Tibial artery (tissue), 4 donors: ENCODE results near the gene CLCN1.
"Not testable (repeated sequence)": the region's sequence is repeated elsewhere in the genome, so short reads cannot be mapped to it uniquely, and the experiment has no call there.

Experiments
- DNase-seq, 2 donors: peaks; one replicate each; pipeline ENCODE4 v3.0.0-alpha.2; 2019
- H3K27ac ChIP-seq, 2 donors: fragments of 200-600 bp; sonication (generic) in 1 of 2; 1 replicate in 1 of 2; 2 replicates in 1 of 2; pipeline ENCODE4 v1.5.1; 2018 to 2019; ENCODE audit warnings: mild to moderate bottlenecking in 1 of 2
- H3K27me3 ChIP-seq, 2 donors: fragments of 200-600 bp; sonication (generic) in 1 of 2; one replicate each; pipeline versions ENCODE4 v1.5.1 to v1.6.0; 2016 to 2019
- H3K36me3 ChIP-seq, 3 donors: fragments of 200-600 bp; sonication (generic) in 2 of 3; one replicate each; pipeline ENCODE4 v1.5.1; 2016 to 2019; ENCODE audit warnings: mild to moderate bottlenecking in 2 of 3
- H3K4me1 ChIP-seq, 4 donors: fragments of 200-600 bp; sonication (generic) in 2 of 4; 1 replicate in 3 of 4; 2 replicates in 1 of 4; pipeline ENCODE4 v1.5.1; 2016 to 2019
- H3K4me3 ChIP-seq, 2 donors: fragments of 200-600 bp; sonication (generic) in 1 of 2; 1 replicate in 1 of 2; 2 replicates in 1 of 2; pipeline ENCODE4 v1.5.1; 2018 to 2019; ENCODE audit warnings: mild to moderate bottlenecking in 2 of 2
- H3K9me3 ChIP-seq, 3 donors: fragments of 200-600 bp; sonication (generic) in 1 of 3; one replicate each; pipeline ENCODE4 v1.5.1; 2016 to 2019
- intact Hi-C: fragments of 100-400 bp; cut with DNase I; formaldehyde crosslinking; loops from one replicate; pipeline ENCODE4 v1.15.0; 2023; ENCODE audit warnings: low total_unique reads
- TF ChIP-seq, protein P1 (sequence below), 2 experiments: fragments of 200-600 bp in 1 of 2; fragments of 450-650 bp in 1 of 2; IDR thresholded peaks; one replicate each; pipeline ENCODE4 v1.5.1; 2017 to 2019; ENCODE audit warnings: antibody characterized with exemption in 2 of 2, mild to moderate bottlenecking in 1 of 2, moderate library complexity in 1 of 2

Gene CLCN1

GRCh38 chr7:143389316-143390103, 73.6 kb downstream of the CLCN1 start:
- peaks cover 5 to 96% (median 86%) of the 10 kb centered on the region in 4 donors for H3K4me1 ChIP-seq
- DNase-seq, result peak in 1 of 2 donors; percentile 63
- H3K27me3 ChIP-seq, result no peaks in the 10 kb centered on the region
- no peak overlapping the region for H3K4me3 ChIP-seq
- H3K9me3 ChIP-seq, result no peaks in the 10 kb centered on the region
- intact Hi-C loops, result no loop called here
- TF ChIP-seq, protein P1, sequence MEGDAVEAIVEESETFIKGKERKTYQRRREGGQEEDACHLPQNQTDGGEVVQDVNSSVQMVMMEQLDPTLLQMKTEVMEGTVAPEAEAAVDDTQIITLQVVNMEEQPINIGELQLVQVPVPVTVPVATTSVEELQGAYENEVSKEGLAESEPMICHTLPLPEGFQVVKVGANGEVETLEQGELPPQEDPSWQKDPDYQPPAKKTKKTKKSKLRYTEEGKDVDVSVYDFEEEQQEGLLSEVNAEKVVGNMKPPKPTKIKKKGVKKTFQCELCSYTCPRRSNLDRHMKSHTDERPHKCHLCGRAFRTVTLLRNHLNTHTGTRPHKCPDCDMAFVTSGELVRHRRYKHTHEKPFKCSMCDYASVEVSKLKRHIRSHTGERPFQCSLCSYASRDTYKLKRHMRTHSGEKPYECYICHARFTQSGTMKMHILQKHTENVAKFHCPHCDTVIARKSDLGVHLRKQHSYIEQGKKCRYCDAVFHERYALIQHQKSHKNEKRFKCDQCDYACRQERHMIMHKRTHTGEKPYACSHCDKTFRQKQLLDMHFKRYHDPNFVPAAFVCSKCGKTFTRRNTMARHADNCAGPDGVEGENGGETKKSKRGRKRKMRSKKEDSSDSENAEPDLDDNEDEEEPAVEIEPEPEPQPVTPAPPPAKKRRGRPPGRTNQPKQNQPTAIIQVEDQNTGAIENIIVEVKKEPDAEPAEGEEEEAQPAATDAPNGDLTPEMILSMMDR (IDR thresholded peaks at IDR 0.05), result no peak
- peak overlapping the region; percentile 96 to 100 for H3K27ac ChIP-seq
- H3K36me3 ChIP-seq, result peaks cover 28 to 55% (median 52%) of the 10 kb centered on the region in 3 donors

- no peaks in the 10 kb centered on the region for H3K9me3 ChIP-seq
- intact Hi-C loops, result no loop called here
- TF ChIP-seq, protein P1 (IDR thresholded peaks at IDR 0.05), result no peak
- H3K4me1 ChIP-seq, result peaks cover 5 to 89% (median 78%) of the 10 kb centered on the region in 4 donors
- peaks cover 28 to 63% (median 52%) of the 10 kb centered on the region in 3 donors for H3K36me3 ChIP-seq
- peak overlapping the region; percentile 96 to 100 for H3K27ac ChIP-seq
- peak in 1 of 2 donors; percentile 61 for DNase-seq
- H3K27me3 ChIP-seq, result no peaks in the 10 kb centered on the region
- no peak overlapping the region for H3K4me3 ChIP-seq
Measured at GRCh38 chr7:143390104-143390772, 74.3 kb downstream of the CLCN1 start.

GRCh38 chr7:143390773-143391317, 74.9 kb downstream of the CLCN1 start:
- Histone ChIP-seq H3K4me1 (peaks cover 5 to 85% (median 73%) of the 10 kb centered on the region in 4 donors), H3K36me3 (peaks cover 28 to 69% (median 52%) of the 10 kb centered on the region in 3 donors), H3K4me3 (no peak overlapping the region), H3K27ac (peak overlapping the region; percentile 96 to 100), H3K9me3 (no peaks in the 10 kb centered on the region), H3K27me3 (no peaks in the 10 kb centered on the region)
- TF ChIP-seq, protein P1 (IDR thresholded peaks at IDR 0.05), result no peak
- intact Hi-C loops, result no loop called here
- peak in 1 of 2 donors; percentile 64 for DNase-seq

GRCh38 chr7:143391462-143392404, 75.8 kb downstream of the CLCN1 start:
- intact Hi-C loops, result no loop called here
- Histone ChIP-seq H3K27me3 (no peaks in the 10 kb centered on the region), H3K4me1 (peaks cover 5 to 80% (median 66%) of the 10 kb centered on the region in 4 donors), H3K27ac (peak overlapping the region; percentile 96 to 100), H3K4me3 (peak overlapping the region; percentile 23 to 31), H3K36me3 (peaks cover 28 to 77% (median 56%) of the 10 kb centered on the region in 3 donors), H3K9me3 (no peaks in the 10 kb centered on the region)
- peak; percentile 88 to 97 for DNase-seq
- TF ChIP-seq, protein P1 (IDR thresholded peaks at IDR 0.05), result no peak

DNA sequence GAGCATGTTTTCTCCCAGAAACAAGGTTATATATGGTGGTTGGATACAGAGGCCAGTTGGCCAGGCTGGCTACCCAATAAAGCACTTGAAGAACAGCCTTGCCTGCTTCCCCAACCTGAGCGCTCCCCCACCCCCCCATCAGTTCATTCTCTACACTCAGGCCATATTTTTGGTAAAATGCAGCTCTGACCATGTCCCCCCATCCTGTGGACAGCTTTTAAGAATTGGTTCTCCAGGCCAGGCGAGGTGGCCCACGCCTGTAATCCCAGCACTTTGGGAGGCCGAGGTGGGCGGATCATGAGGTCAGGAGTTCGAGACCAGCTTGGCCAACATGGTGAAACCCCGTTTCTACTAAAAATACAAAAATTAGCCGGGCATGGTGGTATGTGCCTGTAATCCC, 76.5 kb downstream of the CLCN1 start:
- intact Hi-C loops, H3K9me3 ChIP-seq, H3K27me3 ChIP-seq: not testable (repeated sequence)
- peak overlapping the region in 1 of 2 donors; percentile 23 for H3K4me3 ChIP-seq
- peak in 1 of 2 donors; percentile 63 for DNase-seq
- peak overlapping the region; percentile 96 to 100 for H3K27ac ChIP-seq
- H3K4me1 ChIP-seq, result peaks cover 5 to 73% (median 59%) of the 10 kb centered on the region in 4 donors
- peaks cover 28 to 79% (median 53%) of the 10 kb centered on the region in 3 donors for H3K36me3 ChIP-seq
